ENCODE data around the gene HSH2D. TPM values are rescaled to one million over a fixed set of nuclear protein-coding genes. Genes with fewer than 3 reads are reported as not detected.
"Not testable (repeated sequence)": the region's sequence is repeated elsewhere in the genome, so short reads cannot be mapped to it uniquely, and the experiment has no call there.

The HSH2D gene, protein sequence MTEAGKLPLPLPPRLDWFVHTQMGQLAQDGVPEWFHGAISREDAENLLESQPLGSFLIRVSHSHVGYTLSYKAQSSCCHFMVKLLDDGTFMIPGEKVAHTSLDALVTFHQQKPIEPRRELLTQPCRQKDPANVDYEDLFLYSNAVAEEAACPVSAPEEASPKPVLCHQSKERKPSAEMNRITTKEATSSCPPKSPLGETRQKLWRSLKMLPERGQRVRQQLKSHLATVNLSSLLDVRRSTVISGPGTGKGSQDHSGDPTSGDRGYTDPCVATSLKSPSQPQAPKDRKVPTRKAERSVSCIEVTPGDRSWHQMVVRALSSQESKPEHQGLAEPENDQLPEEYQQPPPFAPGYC
- not detected in 2 replicates for total RNA-seq (ENCODE audit: low replicate concordance)

DNA sequence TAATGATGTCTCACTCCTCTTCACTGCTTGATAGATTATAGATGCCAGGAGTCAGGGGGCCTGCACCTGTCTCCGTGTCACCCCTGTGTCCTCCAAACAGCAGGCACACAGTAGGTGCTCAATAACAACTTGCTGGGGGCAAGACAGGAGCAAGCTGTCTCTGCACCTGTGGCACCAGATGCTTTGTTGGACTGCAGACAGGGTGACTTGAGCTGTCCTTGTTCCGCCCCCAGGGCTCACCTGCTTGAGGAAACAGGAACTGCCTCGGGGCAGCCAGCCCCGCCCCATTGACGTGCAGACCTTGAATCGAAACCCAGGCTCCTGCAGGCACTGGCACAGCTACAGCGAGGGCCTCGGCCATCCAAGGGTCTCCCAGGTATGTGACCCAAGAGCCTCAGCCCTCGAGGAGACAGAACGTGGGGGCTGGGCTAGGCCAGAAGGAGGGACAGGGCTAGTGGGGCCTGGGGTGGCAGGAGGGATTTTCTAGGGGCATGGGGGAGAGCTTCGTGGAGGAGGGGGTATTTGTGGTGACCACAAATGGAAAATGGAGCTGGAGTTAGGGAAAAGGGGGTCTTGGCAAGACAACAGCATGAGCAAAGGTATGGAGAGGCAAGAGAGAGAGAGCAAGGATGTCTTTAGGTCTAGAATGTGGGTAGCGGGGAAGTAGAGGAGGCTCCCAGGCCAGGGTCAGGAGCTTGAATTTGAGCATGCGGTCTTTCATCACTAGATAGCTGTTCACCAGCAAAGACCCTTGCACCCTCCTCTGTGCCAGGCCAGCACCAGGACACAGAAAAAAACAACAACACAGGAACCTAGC is at the start of gene HSH2D:
HSH2D (plus strand) TSS at position 287 of the 817 bp plus-strand sequence. CDS start 5,066 bp downstream, outside the sequence.
- TF ChIP-seq, protein P1, sequence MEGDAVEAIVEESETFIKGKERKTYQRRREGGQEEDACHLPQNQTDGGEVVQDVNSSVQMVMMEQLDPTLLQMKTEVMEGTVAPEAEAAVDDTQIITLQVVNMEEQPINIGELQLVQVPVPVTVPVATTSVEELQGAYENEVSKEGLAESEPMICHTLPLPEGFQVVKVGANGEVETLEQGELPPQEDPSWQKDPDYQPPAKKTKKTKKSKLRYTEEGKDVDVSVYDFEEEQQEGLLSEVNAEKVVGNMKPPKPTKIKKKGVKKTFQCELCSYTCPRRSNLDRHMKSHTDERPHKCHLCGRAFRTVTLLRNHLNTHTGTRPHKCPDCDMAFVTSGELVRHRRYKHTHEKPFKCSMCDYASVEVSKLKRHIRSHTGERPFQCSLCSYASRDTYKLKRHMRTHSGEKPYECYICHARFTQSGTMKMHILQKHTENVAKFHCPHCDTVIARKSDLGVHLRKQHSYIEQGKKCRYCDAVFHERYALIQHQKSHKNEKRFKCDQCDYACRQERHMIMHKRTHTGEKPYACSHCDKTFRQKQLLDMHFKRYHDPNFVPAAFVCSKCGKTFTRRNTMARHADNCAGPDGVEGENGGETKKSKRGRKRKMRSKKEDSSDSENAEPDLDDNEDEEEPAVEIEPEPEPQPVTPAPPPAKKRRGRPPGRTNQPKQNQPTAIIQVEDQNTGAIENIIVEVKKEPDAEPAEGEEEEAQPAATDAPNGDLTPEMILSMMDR (IDR thresholded peaks at IDR 0.05; ENCODE audit: insufficient read depth, low read length), result no peak
- no peak within 1 kb of the TSS for H3K4me3 ChIP-seq (ENCODE audit: low read depth, low read length)
- no peak for DNase-seq (ENCODE audit: low read depth)

DNA sequence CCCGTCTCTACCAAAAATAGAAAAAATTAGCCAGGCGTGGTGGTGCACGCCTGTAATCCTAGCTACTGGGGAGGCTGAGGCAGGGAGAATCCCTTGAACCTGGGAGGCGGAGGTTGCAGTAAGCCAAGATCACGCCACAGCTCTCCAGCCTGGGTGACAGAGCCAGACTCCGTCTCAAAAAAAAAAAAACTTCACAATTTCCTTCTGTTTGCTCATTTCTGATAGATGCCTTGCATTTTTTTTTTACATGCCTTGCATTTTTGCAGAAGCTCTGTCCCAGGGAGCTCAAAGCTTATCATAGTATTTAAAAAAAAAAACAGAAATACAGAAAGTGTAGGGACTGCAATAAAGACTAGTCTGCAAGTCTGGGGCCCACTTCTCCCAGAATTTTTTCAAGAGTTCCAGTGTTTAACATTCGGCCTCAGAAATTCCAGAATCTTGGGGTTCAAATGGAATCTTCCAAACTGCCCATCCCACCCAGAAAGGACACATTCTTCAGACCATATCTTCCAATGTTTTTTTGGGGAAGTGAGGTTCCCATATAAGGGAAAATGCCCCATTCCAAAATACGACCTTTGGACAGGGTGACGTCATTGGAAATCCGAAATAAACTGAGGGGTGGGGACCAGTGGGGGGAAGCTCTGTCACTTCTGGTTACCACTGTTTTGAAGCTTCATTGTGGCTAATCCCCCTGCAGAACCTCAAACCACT is 49.0 kb upstream of the HSH2D start:
- H3K4me3 ChIP-seq (ENCODE audit: low read depth, low read length), result no peak overlapping the region
- no peak for DNase-seq (ENCODE audit: low read depth)
- TF ChIP-seq, protein P1 (IDR thresholded peaks at IDR 0.05; ENCODE audit: insufficient read depth, low read length), result no peak

DNA sequence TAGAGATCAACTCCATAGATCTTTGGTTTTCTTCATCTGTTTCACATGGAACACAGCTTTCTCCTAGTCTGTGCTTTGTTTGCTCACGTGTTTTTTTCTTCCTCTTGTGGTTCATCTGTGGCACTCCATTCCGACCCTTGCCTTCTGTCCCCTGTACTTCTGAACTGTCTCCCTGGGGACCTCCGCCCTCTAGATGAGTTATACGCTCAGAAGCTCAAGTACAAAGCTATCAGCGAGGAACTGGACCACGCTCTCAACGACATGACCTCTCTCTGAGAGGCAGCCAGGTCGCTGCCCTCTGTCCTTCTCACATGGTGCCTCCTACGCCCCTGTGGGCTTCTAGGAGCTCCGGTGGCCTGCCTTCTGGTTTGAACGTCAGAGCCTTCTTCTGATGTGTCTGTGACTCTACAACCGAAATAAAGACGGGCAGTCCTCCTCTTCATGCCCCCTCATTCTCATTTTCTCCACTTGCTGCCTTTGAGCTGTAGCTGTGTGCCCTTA is 48.4 kb upstream of the HSH2D start:
- no peak for DNase-seq (ENCODE audit: low read depth)
- TF ChIP-seq, protein P1 (IDR thresholded peaks at IDR 0.05; ENCODE audit: insufficient read depth, low read length), result no peak
- no peak overlapping the region for H3K4me3 ChIP-seq (ENCODE audit: low read depth, low read length)

DNA sequence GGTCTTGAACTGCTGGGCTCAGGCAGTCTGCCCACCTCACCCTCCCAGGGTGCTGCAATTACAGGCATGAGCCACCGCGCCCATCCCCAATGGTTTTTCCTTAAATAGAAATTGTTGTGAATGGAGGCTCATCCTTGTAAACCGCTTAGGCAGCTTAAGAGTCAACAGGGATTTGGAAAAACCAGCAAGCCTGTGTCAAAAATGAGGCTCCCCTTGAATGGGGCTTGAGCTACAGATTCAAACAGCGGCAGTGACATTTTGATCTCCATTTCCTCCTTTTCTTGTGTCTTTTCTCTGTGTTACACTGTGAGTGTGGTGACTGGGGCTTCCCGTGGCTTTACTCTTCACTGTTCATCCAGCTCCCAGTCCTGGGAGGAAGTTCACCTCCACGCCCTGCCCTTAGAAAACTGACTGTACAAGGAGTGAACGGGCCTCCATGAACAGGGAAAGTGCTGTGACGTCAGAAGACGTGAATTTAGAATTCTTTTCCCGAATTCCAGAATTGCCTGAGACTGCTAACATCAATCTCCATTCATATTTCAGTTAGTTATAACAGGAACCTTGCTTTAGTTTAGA is 47.1 kb upstream of the HSH2D start:
- TF ChIP-seq, protein P1 (IDR thresholded peaks at IDR 0.05; ENCODE audit: insufficient read depth, low read length), result no peak
- no peak for DNase-seq (ENCODE audit: low read depth)
- no peak overlapping the region for H3K4me3 ChIP-seq (ENCODE audit: low read depth, low read length)

DNA sequence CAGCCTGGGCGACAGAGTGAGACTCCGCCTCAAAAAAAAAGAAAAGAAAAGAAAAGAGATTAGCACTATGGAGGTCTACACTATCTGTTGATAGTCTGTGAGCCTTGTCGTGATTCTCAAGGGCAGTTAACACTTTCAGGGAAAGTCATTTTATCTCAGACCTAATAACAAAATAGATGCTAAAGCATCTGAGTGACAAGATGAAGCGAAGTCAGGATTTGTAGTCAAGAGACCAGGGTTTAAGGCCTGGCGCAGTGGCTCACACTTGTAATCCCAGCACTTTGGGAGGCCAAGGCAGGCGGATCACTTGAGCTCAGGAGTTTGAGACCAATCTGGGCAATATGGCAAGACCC is 45.1 kb upstream of the HSH2D start:
- no peak for DNase-seq (ENCODE audit: low read depth)
- TF ChIP-seq, protein P1 (IDR thresholded peaks at IDR 0.05; ENCODE audit: insufficient read depth, low read length), result no peak
- H3K4me3 ChIP-seq (ENCODE audit: low read depth, low read length), result no peak overlapping the region

DNA sequence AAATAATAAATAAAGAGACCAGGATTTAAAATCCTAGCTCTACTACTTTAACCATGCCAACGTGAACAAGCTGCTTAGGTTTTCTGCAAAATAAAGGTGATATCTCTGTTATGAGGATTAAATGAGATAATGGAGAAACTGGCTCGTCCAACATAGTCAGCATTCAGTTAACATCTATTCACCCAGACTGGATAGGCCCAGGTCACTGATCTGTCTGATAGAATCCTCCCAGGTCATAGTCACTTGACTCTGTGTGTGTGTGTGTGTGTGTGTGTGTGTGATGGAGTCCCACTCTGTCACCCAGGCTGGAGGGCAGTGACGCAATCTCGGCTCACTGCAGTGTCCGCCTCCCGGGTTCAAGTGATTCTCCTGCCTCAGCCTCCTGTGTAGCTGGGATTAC is 44.7 kb upstream of the HSH2D start:
- no peak overlapping the region for H3K4me3 ChIP-seq (ENCODE audit: low read depth, low read length)
- no peak for DNase-seq (ENCODE audit: low read depth)
- TF ChIP-seq, protein P1 (IDR thresholded peaks at IDR 0.05; ENCODE audit: insufficient read depth, low read length), result no peak

DNA sequence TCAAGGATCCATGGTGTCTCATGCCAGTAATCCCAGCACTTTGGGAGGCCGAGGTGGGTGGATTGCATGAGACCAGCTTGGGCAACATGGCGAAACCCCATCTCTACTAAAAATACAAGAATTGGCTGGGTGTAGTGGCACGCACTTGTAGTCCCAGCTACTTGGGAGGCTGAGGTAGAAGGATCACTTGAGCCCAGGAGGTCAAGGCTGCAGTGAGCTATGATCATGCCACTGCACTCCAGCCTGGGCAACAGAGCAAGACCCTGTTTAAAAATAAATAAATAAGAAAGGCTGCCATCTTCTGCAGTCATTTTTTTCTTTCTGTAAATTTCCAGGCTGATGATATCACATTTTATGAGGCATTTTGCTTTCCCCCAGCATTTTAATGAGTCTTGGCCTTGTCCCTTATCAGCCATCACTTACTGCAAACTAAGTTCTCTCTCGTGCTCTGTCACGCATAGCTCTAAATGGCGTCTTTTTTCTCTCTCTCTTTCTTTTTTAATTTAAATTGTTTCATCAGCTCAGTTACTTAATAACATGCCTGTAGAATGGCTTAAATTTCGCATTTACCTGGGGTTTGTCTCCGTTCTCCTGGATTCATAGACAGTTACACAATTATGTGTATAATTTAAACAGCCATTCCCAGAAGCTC is 44.0 kb upstream of the HSH2D start:
- not testable (repeated sequence) for DNase-seq (ENCODE audit: low read depth); H3K4me3 ChIP-seq (ENCODE audit: low read depth, low read length)

Measured in fibroblast of the aortic adventitia (primary cell).